Testis (tissue), 3 donors: ENCODE measurements around the gene SLC25A3. TPM values are rescaled to one million over a fixed set of nuclear protein-coding genes. Genes with fewer than 3 reads are reported as not detected.

Experiments
- DNase-seq: peaks from one replicate; pipeline ENCODE4 v3.0.0-alpha.2; 2019
- H3K27ac ChIP-seq, 2 donors: fragments of 200-600 bp; sonication (generic); one replicate each; pipeline ENCODE4 v1.5.1; 2019
- H3K27me3 ChIP-seq: fragments of 200-600 bp; sonication (generic); one replicate; pipeline ENCODE4 v1.5.1; 2019
- H3K36me3 ChIP-seq: fragments of 200-600 bp; sonication (generic); one replicate; pipeline ENCODE4 v1.5.1; 2017; ENCODE audit warnings: low read depth; ENCODE audit errors: missing control alignments
- H3K4me1 ChIP-seq: fragments of 200-600 bp; sonication (generic); one replicate; pipeline ENCODE4 v1.5.1; 2019
- H3K4me3 ChIP-seq, 2 donors: fragments of 200-600 bp; sonication (generic); one replicate each; pipeline ENCODE4 v1.5.1; 2017 to 2019
- H3K9me3 ChIP-seq: fragments of 200-600 bp; sonication (generic); one replicate; pipeline ENCODE4 v1.5.1; 2017
- CTCF ChIP-seq, 3 experiments: fragments of 450-650 bp in 2 of 3; fragments of 200-600 bp in 1 of 3; sonication (generic) in 1 of 3; IDR thresholded peaks; one replicate each; pipeline ENCODE4 v1.5.1; 2016 to 2019; ENCODE audit warnings: antibody characterized with exemption in 3 of 3, mild to moderate bottlenecking in 2 of 3, moderate library complexity in 1 of 3
- POLR2A ChIP-seq: fragments of 450-650 bp; IDR thresholded peaks from one replicate; pipeline ENCODE4 v1.6.1; 2017; ENCODE audit warnings: antibody characterized with exemption, mild to moderate bottlenecking, moderate library complexity
- WGBS, 2 donors: methylation state at CpG; one replicate each; pipeline ENCODE4 v1.1.5; 2018; 5-methylcytosine and 5-hydroxymethylcytosine counted together
- intact Hi-C: fragments of 100-400 bp; cut with DNase I; formaldehyde crosslinking; loops from one replicate; pipeline ENCODE4 v1.15.1; 2023; ENCODE audit warnings: low total_unique reads
- polyA plus RNA-seq: library from polyadenylated mRNA; stranded (reverse); fragments of 350-450 nt; fragmentation: Illumina TruSeq; extraction: RNeasy Lipid Tissue Mini Kit (QIAGEN cat#74804); gene quantifications from one replicate; pipeline ENCODE4 v1.2.3, GENCODE V29; 2014; ENCODE audit warnings: low read depth, low replicate concordance; ENCODE audit not compliant: insufficient read depth
- total RNA-seq, 2 donors: library from RNA; depleted of rRNA; stranded (reverse); fragments of >200 nt; gene quantifications; one replicate each; pipeline ENCODE4 v1.2.3, GENCODE V29; 2016

Gene SLC25A3
- total and polyA plus RNA-seq, 3 donors from 2014 or later = 202 to 273 (median 251) TPM

- intact Hi-C loops = no loop called here
- H3K27ac ChIP-seq = no peak overlapping the region
- 66 to 82% methylated on average over 5 of the region's 5 CpGs for WGBS, 2 donors
- H3K36me3 ChIP-seq = no peaks in the 10 kb centered on the region
- no peaks in the 10 kb centered on the region for H3K27me3 ChIP-seq
- DNase-seq = no peak
- H3K4me1 ChIP-seq = no peaks in the 10 kb centered on the region
- TF ChIP-seq CTCF (IDR thresholded peaks at IDR 0.05) (no peak), POLR2A (no peak)
- H3K4me3 ChIP-seq = no peak overlapping the region
- H3K9me3 ChIP-seq = no peaks in the 10 kb centered on the region
Observed at GRCh38 chr12:98612696-98613334, 19.3 kb downstream of the SLC25A3 start.

GRCh38 chr12:98618952-98619351 lies 25.5 kb downstream of the SLC25A3 start:
- Histone ChIP-seq H3K4me1 (no peaks in the 10 kb centered on the region), H3K4me3 (no peak overlapping the region), H3K36me3 (no peaks in the 10 kb centered on the region), H3K27me3 (no peaks in the 10 kb centered on the region), H3K9me3 (no peaks in the 10 kb centered on the region), H3K27ac (no peak overlapping the region)
- no peak for DNase-seq
- no peak for TF ChIP-seq POLR2A
- TF ChIP-seq CTCF (IDR thresholded peaks at IDR 0.05) = no peak
- WGBS, 2 donors = 57 to 66% methylated on average over 4 of the region's 4 CpGs
- intact Hi-C loops = no loop called here

GRCh38 chr12:98635657-98636323 lies 42.3 kb downstream of the SLC25A3 start:
- intact Hi-C loops = no loop called here
- Histone ChIP-seq H3K4me1 (no peaks in the 10 kb centered on the region), H3K36me3 (no peaks in the 10 kb centered on the region), H3K27ac (no peak overlapping the region), H3K27me3 (no peaks in the 10 kb centered on the region), H3K4me3 (no peak overlapping the region), H3K9me3 (no peaks in the 10 kb centered on the region)
- WGBS, 2 donors = 85% methylated on average over 4 of the region's 4 CpGs
- no peak for TF ChIP-seq CTCF (IDR thresholded peaks at IDR 0.05)
- no peak for TF ChIP-seq POLR2A
- DNase-seq = no peak

GRCh38 chr12:98637068-98637467 lies 43.6 kb downstream of the SLC25A3 start:
- Histone ChIP-seq H3K36me3 (no peaks in the 10 kb centered on the region), H3K9me3 (no peaks in the 10 kb centered on the region), H3K27ac (no peak overlapping the region), H3K27me3 (no peaks in the 10 kb centered on the region), H3K4me3 (no peak overlapping the region), H3K4me1 (no peaks in the 10 kb centered on the region)
- intact Hi-C loops = no loop called here
- 80 to 83% methylated on average over 2 of the region's 2 CpGs for WGBS, 2 donors
- TF ChIP-seq CTCF (IDR thresholded peaks at IDR 0.05) (no peak), POLR2A (no peak)
- no peak for DNase-seq

- TF ChIP-seq CTCF (IDR thresholded peaks at IDR 0.05) (no peak), POLR2A (no peak)
- intact Hi-C loops = no loop called here
- no peak overlapping the region for H3K27ac ChIP-seq
- no peaks in the 10 kb centered on the region for H3K4me1 ChIP-seq
- DNase-seq = no peak
- WGBS, 2 donors = 90 to 95% methylated on average over 2 of the region's 2 CpGs
- no peaks in the 10 kb centered on the region for H3K9me3 ChIP-seq
- H3K27me3 ChIP-seq = no peaks in the 10 kb centered on the region
- no peak overlapping the region for H3K4me3 ChIP-seq
- no peaks in the 10 kb centered on the region for H3K36me3 ChIP-seq
Observed at GRCh38 chr12:98638009-98638408, 44.5 kb downstream of the SLC25A3 start.
